PC-9 (cell line): ENCODE data around the gene UNC13B.

ENCODE experiments used
- CTCF ChIP-seq: fragments of 200-600 bp; sonication (generic); conservative IDR thresholded peaks from 2 replicates; pipeline ENCODE4 v1.6.1; 2017; ENCODE audit warnings: mixed run types, antibody characterized with exemption, mild to moderate bottlenecking, moderate library complexity
- EZH2 ChIP-seq: fragments of 200-600 bp; sonication (generic); IDR thresholded peaks from 2 replicates; pipeline ENCODE4 v1.8.0; 2017; ENCODE audit warnings: antibody characterized with exemption, low read depth

GRCh38 chr9:35397923-35398322 is 236.1 kb downstream of the UNC13B start:
- TF ChIP-seq EZH2 (no peak), CTCF (no peak)
